Measurements from ENCODE around the gene TSHR.
A peak's percentile ranks its signal among the peaks of the same experiment; 100 is the strongest.
"Not testable (repeated sequence)": the region's sequence is repeated elsewhere in the genome, so short reads cannot be mapped to it uniquely, and the experiment has no call there.

Gene TSHR

GRCh38 chr14:81091139-81091538 is 135.7 kb downstream of the TSHR start:
- no peak for DNase-seq

- DNase-seq = no peak
Measured at GRCh38 chr14:81091660-81092059, 136.2 kb downstream of the TSHR start.

- DNase-seq = no peak
Measured at GRCh38 chr14:81093651-81094050, 138.2 kb downstream of the TSHR start.

GRCh38 chr14:81095539-81095938 is 140.1 kb downstream of the TSHR start:
- no peak for DNase-seq

- DNase-seq = no peak
Measured at GRCh38 chr14:81096656-81097055, 141.2 kb downstream of the TSHR start.

GRCh38 chr14:81102217-81102616 is 146.8 kb downstream of the TSHR start:
- no peak for DNase-seq

GRCh38 chr14:81103443-81103842 is 148.0 kb downstream of the TSHR start:
- no peak for DNase-seq

- no peak for DNase-seq
Measured at GRCh38 chr14:81105378-81105777, 150.0 kb downstream of the TSHR start.

GRCh38 chr14:81105961-81106360 is 150.5 kb downstream of the TSHR start:
- DNase-seq = no peak

GRCh38 chr14:81110186-81110585 is 154.8 kb downstream of the TSHR start:
- DNase-seq = no peak

GRCh38 chr14:81113176-81113575 is 157.8 kb downstream of the TSHR start:
- no peak for DNase-seq

GRCh38 chr14:81113945-81114820 is 158.8 kb downstream of the TSHR start:
- DNase-seq = not testable (repeated sequence)

GRCh38 chr14:81120501-81120900 is 165.1 kb downstream of the TSHR start:
- no peak for DNase-seq

- DNase-seq = no peak
Measured at GRCh38 chr14:81122326-81122725, 166.9 kb downstream of the TSHR start.

- no peak for DNase-seq
Measured at GRCh38 chr14:81123811-81124210, 168.4 kb downstream of the TSHR start.

GRCh38 chr14:81125536-81125935 is 170.1 kb downstream of the TSHR start:
- DNase-seq = no peak

GRCh38 chr14:81127785-81128184 is 172.4 kb downstream of the TSHR start:
- DNase-seq = peak; percentile 18 to 21

- no peak for DNase-seq
Measured at GRCh38 chr14:81129242-81129641, 173.8 kb downstream of the TSHR start.

GRCh38 chr14:81132468-81132867 is 177.0 kb downstream of the TSHR start:
- DNase-seq = no peak

- no peak for DNase-seq
Measured at GRCh38 chr14:81133400-81133799, 178.0 kb downstream of the TSHR start.

GRCh38 chr14:81137316-81137715 is 181.9 kb downstream of the TSHR start:
- no peak for DNase-seq

GRCh38 chr14:81138429-81138828 is 183.0 kb downstream of the TSHR start:
- no peak for DNase-seq

- no peak for DNase-seq
Measured at GRCh38 chr14:81141426-81141825, 186.0 kb downstream of the TSHR start.

GRCh38 chr14:81143793-81144192 is 188.4 kb downstream of the TSHR start:
- no peak for DNase-seq
